ENCODE data around the gene CD84.

- TF ChIP-seq EZH2phosphoT487 (IDR thresholded peaks at IDR 0.05; ENCODE audit: borderline replicate concordance, low read depth, low read length) (no peak), CTCF (conservative IDR thresholded peaks at IDR 0.05; ENCODE audit: low read length) (no peak)
Observed at GRCh38 chr1:160576390-160576789, 2.9 kb downstream of the CD84 start.

Measured in OCI-LY7 (cell line).